HepG2 (cell line): ENCODE data around the gene SATB2. TPM values are rescaled to one million over a fixed set of nuclear protein-coding genes. Genes with fewer than 3 reads are reported as not detected.

ENCODE experiments used
- ATAC-seq: fragments of 200-7000 bp; cut with Tn5 transposase; 3 replicates; pipeline ENCODE4 v1.9.1; 2020; ENCODE audit warnings: mild to moderate bottlenecking, moderate library complexity
- BruUV-seq: library from RNA; stranded (reverse); fragments of 400-500 nt; replicated peaks from 2 replicates; lab custom pipeline; 2021; lab: Mats Ljungman, UMichigan
- CTCF ChIA-PET: fragments of 300-600 bp; formaldehyde crosslinking; extraction: SDS; loops from one replicate; lab custom pipeline; 2021; ENCODE audit warnings: low total read pairs, inconsistent platforms, low intra/inter-chr PET ratio; lab: Yijun Ruan, JAX
- POLR2A ChIA-PET: fragments of 350-600 bp; sonication (Branson Sonifier 250); formaldehyde crosslinking; loops from one replicate; lab custom pipeline; 2020; ENCODE audit warnings: antibody characterized with exemption, inconsistent platforms; lab: Yijun Ruan, JAX
- DNase-seq: peaks from one replicate; pipeline ENCODE4 v3.0.0-alpha.2; 2015; ENCODE audit warnings: low spot score
- FAIRE-seq: peaks from 3 replicates; lab custom pipeline; 2011; peaks lifted over from hg19 to GRCh38; lab: Jason Lieb, UNC
- H2AFZ ChIP-seq: one replicate; pipeline ENCODE4 v1.6.1; 2011; ENCODE audit warnings: low read length, inconsistent platforms
- H3K27ac ChIP-seq: fragments of 300-600 bp; 3 replicates; pipeline ENCODE4 v1.8.0; 2011; ENCODE audit warnings: mixed run types, mild to moderate bottlenecking, mixed read lengths, low read length, inconsistent platforms; ENCODE audit not compliant: insufficient read depth; ENCODE audit errors: extremely low read length
- H3K27me3 ChIP-seq, 2 experiments: fragments of 200-600 bp in 1 of 2; 2 replicates in 1 of 2; 3 replicates in 1 of 2; pipeline versions ENCODE4 v1.6.0 to v1.8.0; 2011; ENCODE audit warnings: low read length in 2 of 2, mild to moderate bottlenecking in 2 of 2, moderate library complexity in 2 of 2, inconsistent platforms in 1 of 2; ENCODE audit not compliant: insufficient read depth in 2 of 2, control insufficient read depth in 1 of 2
- H3K36me3 ChIP-seq, 2 experiments: fragments of 200-600 bp in 1 of 2; replicated peaks in 1 of 2; 2 replicates in 1 of 2; 3 replicates in 1 of 2; pipeline versions ENCODE4 v1.5.1 to v1.8.0; 2011; ENCODE audit warnings: low read length in 2 of 2, inconsistent platforms in 1 of 2; ENCODE audit not compliant: insufficient read depth in 2 of 2, control insufficient read depth in 1 of 2
- H3K4me1 ChIP-seq: 2 replicates; pipeline ENCODE4 v1.5.1; 2012; ENCODE audit warnings: low read length, inconsistent platforms; ENCODE audit not compliant: insufficient read depth
- H3K4me2 ChIP-seq: 2 replicates; pipeline ENCODE4 v1.6.0; 2011; ENCODE audit warnings: low read depth, low read length, inconsistent platforms
- H3K4me3 ChIP-seq, 3 experiments: fragments of 200-600 bp in 1 of 3; sonication (generic), shearing (Covaris generic) in 1 of 3; replicated peaks in 1 of 3; 2 replicates each; pipeline ENCODE4 v1.5.1; 2011 to 2016; ENCODE audit warnings: low read length in 3 of 3, inconsistent platforms in 2 of 3, low read depth in 2 of 3, mild to moderate bottlenecking in 2 of 3, control low read depth in 1 of 3, mixed read lengths in 1 of 3; ENCODE audit not compliant: insufficient read depth in 1 of 3
- H3K79me2 ChIP-seq: one replicate; pipeline ENCODE4 v1.6.1; 2011; ENCODE audit warnings: low read length, inconsistent platforms; ENCODE audit not compliant: insufficient read depth
- H3K9ac ChIP-seq: 2 replicates; pipeline ENCODE4 v1.6.0; 2011; ENCODE audit warnings: mild to moderate bottlenecking, low read depth, low read length, inconsistent platforms; ENCODE audit not compliant: insufficient read depth
- H3K9me3 ChIP-seq: 2 replicates; pipeline ENCODE4 v1.5.1; 2012; ENCODE audit warnings: mild to moderate bottlenecking, low read length
- H4K20me1 ChIP-seq: 2 replicates; pipeline ENCODE4 v1.6.0; 2011; ENCODE audit warnings: inconsistent platforms, mild to moderate bottlenecking, low read length, moderate library complexity; ENCODE audit not compliant: insufficient read depth
- ASH2L ChIP-seq: fragments of 300-600, 200-600 bp; sonication (generic); IDR thresholded peaks from 2 replicates; pipeline ENCODE4 v1.7.0; 2017; ENCODE audit warnings: low read depth, mild to moderate bottlenecking, moderate library complexity, mixed read lengths, low read length; ENCODE audit not compliant: insufficient read length
- FOXO1 ChIP-seq: sonication (generic); formaldehyde crosslinking; IDR thresholded peaks from 2 replicates; pipeline ENCODE4 v1.4.0; 2020; ENCODE audit warnings: missing genetic modification reagents
- PTBP1 ChIP-seq: fragments of 200-400 bp; formaldehyde crosslinking; IDR thresholded peaks from 2 replicates; pipeline ENCODE4 v1.6.1; 2018; ENCODE audit warnings: low read length, low read depth; ENCODE audit not compliant: poor library complexity, severe bottlenecking
- RFX3 ChIP-seq: IDR thresholded peaks from 2 replicates; pipeline ENCODE4 v1.6.1; 2016; ENCODE audit warnings: missing biosample characterization, missing genetic modification reagents
- ZMYM3 ChIP-seq: sonication (generic); formaldehyde crosslinking; IDR thresholded peaks from 2 replicates; pipeline ENCODE4 v1.5.1; 2020; ENCODE audit warnings: mild to moderate bottlenecking, missing genetic modification reagents
- ZMYM4 ChIP-seq: sonication (generic); formaldehyde crosslinking; IDR thresholded peaks from 2 replicates; pipeline ENCODE4 v1.8.1; 2023; ENCODE audit warnings: mild to moderate bottlenecking, missing genetic modification reagents
- ZNF572 ChIP-seq: sonication (generic); formaldehyde crosslinking; IDR thresholded peaks from 2 replicates; pipeline ENCODE4 v1.5.1; 2020; ENCODE audit warnings: mild to moderate bottlenecking, missing genetic modification reagents
- ZNF672 ChIP-seq: sonication (generic); formaldehyde crosslinking; IDR thresholded peaks from 2 replicates; pipeline ENCODE4 v1.8.1; 2022; ENCODE audit warnings: missing genetic modification reagents
- ZNF678 ChIP-seq: sonication (generic); formaldehyde crosslinking; IDR thresholded peaks from 2 replicates; pipeline ENCODE4 v1.4.0; 2020; ENCODE audit warnings: mild to moderate bottlenecking, missing genetic modification reagents
- ZNF788 ChIP-seq: sonication (generic); formaldehyde crosslinking; IDR thresholded peaks from 2 replicates; pipeline ENCODE4 v1.5.0; 2020; ENCODE audit warnings: mild to moderate bottlenecking, missing genetic modification reagents, borderline replicate concordance
- ZSCAN25 ChIP-seq: sonication (generic); formaldehyde crosslinking; IDR thresholded peaks from 2 replicates; pipeline ENCODE4 v1.8.0; 2022; ENCODE audit warnings: mild to moderate bottlenecking, missing genetic modification reagents
- WGBS: methylation state at CpG from one replicate; pipeline ENCODE4 v1.1.6; 2017; ENCODE audit warnings: low lambda C conversion rate; 5-methylcytosine and 5-hydroxymethylcytosine counted together
- in situ Hi-C: cut with HindIII; loops from 2 replicates; pipeline ENCODE4 v1.10.0; 2017; ENCODE audit warnings: low pct_unique_long_range_greater_than_20kb; ENCODE audit not compliant: extremely low pct_ligation_motif_present
- intact Hi-C: fragments of 100-400 bp; cut with micrococcal nuclease; formaldehyde crosslinking; loops from one replicate; pipeline ENCODE4 v1.10.0; 2022; ENCODE audit not compliant: unreplicated experiment
- polyA plus RNA-seq, 8 experiments: library from polyadenylated mRNA; depleted of rRNA in 3 of 8; stranded (reverse) in 7 of 8; unstranded in 1 of 8; fragments of >200 nt; fragmentation: Illumina TruSeq in 4 of 8; extraction: Trizol in 4 of 8; gene quantifications; 2 replicates each; pipeline versions ENCODE4 v1.2.1 to v1.2.3, GENCODE V29; 2011 to 2016; ENCODE audit warnings: low read depth in 4 of 8, missing spikeins in 1 of 8, mixed read lengths in 1 of 8; ENCODE audit not compliant: insufficient read depth in 1 of 8
- total RNA-seq, 5 experiments: library from RNA; depleted of rRNA; stranded (reverse); fragments of >200 nt; fragmentation: Illumina TruSeq; extraction: Trizol; gene quantifications; 2 replicates each; pipeline ENCODE4 v1.2.3, GENCODE V29; 2016; ENCODE audit warnings: low read depth in 1 of 5
- TF ChIP-seq, protein P1 (sequence below): sonication (generic); formaldehyde crosslinking; IDR thresholded peaks from 2 replicates; pipeline ENCODE4 v1.8.0; 2022; ENCODE audit warnings: missing genetic modification reagents, mild to moderate bottlenecking, moderate library complexity, borderline replicate concordance
- TF ChIP-seq, protein P2 (sequence below): sonication (generic); formaldehyde crosslinking; IDR thresholded peaks from 2 replicates; pipeline ENCODE4 v1.4.0; 2020; ENCODE audit warnings: missing genetic modification reagents, borderline replicate concordance

SATB2 gene
- total and polyA plus RNA-seq, 2 of the 13 experiments (the other 11 are each of a cell fraction or from before 2014, with no cell fraction given), result 2.5 to 5.5 TPM

DNA sequence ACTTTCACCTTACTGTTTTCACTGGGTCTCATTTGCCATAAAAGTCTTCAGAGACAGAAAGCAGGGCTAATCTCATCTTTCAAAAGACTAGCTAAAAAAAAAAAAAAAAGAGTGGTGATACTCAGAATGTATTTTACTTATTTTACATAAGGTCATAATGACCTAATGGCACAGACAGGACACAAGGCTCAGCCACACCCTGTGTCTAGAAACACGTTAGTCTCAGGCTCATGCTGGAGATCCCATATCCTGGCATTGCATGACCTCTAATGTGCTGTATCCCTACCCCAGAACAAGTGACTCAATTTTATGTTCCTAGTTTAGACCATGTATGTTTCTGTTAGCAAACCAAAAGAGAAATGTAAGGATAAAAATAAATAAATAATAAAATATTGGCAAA lies 115.4 kb downstream of the SATB2 start:
- BruUV-seq, result no TSS peak
- 48% methylated on average over 1 of the region's 1 CpG for WGBS
- Histone ChIP-seq H3K27ac (no peak overlapping the region), H3K36me3 (no peaks in the 10 kb centered on the region), H3K4me3 (no peak overlapping the region), H3K27me3 (no peaks in the 10 kb centered on the region), H3K9me3 (no peaks in the 10 kb centered on the region), H3K9ac (no peak overlapping the region), H2AFZ (no peak overlapping the region), H4K20me1 (no peaks in the 10 kb centered on the region), H3K4me1 (no peaks in the 10 kb centered on the region), H3K4me2 (no peak overlapping the region), H3K79me2 (no peaks in the 10 kb centered on the region)
- intact Hi-C loops, result no loop called here
- POLR2A ChIA-PET, result no interaction called here
- DNase-seq, result no peak
- FAIRE-seq, result no peak
- TF ChIP-seq ZNF672 (CRISPR knock-in tag), result no peak
- no peak for TF ChIP-seq PTBP1
- no peak for TF ChIP-seq RFX3 (CRISPR knock-in tag)
- CTCF ChIA-PET, result no interaction called here
- ATAC-seq, result no peak
- in situ Hi-C loops, result no loop called here

DNA sequence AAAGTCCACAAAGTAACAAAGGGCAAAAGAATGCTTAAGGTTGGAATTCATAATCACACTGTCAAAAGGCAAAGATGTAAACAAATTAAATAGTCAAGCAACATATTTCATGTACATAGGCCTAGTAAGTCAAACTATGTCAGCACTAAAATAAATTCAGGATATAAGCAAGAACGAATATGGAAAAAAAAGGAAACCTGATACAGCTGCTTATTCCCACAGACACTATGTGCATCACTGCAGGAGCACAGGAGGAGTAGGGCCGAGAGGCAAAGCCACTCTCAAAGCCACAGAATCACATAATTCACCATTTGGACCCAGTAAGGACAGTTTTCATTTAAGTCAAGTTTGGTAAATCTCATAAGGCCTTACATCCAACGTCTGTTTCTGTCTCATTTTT lies 116.6 kb downstream of the SATB2 start:
- CTCF ChIA-PET, result no interaction called here
- intact Hi-C loops (no loop called here), in situ Hi-C loops (no loop called here)
- no peaks in the 10 kb centered on the region for H3K4me1 ChIP-seq
- H3K27ac ChIP-seq, result no peak overlapping the region
- H3K9me3 ChIP-seq, result no peaks in the 10 kb centered on the region
- H4K20me1 ChIP-seq, result no peaks in the 10 kb centered on the region
- H3K27me3 ChIP-seq, result no peaks in the 10 kb centered on the region
- POLR2A ChIA-PET, result no interaction called here
- no peaks in the 10 kb centered on the region for H3K79me2 ChIP-seq
- 32% methylated on average over 3 of the region's 3 CpGs for WGBS
- TF ChIP-seq FOXO1 (no peak), ZMYM3 (no peak), ZNF678 (CRISPR knock-in tag) (no peak), ZSCAN25 (CRISPR knock-in tag) (no peak), ZNF572 (CRISPR knock-in tag) (no peak), ASH2L (no peak), ZNF788 (CRISPR knock-in tag) (no peak), ZMYM4 (CRISPR knock-in tag) (no peak)
- TF ChIP-seq, protein P1, sequence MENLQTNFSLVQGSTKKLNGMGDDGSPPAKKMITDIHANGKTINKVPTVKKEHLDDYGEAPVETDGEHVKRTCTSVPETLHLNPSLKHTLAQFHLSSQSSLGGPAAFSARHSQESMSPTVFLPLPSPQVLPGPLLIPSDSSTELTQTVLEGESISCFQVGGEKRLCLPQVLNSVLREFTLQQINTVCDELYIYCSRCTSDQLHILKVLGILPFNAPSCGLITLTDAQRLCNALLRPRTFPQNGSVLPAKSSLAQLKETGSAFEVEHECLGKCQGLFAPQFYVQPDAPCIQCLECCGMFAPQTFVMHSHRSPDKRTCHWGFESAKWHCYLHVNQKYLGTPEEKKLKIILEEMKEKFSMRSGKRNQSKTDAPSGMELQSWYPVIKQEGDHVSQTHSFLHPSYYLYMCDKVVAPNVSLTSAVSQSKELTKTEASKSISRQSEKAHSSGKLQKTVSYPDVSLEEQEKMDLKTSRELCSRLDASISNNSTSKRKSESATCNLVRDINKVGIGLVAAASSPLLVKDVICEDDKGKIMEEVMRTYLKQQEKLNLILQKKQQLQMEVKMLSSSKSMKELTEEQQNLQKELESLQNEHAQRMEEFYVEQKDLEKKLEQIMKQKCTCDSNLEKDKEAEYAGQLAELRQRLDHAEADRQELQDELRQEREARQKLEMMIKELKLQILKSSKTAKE (CRISPR knock-in tag), result no peak
- TF ChIP-seq, protein P2, sequence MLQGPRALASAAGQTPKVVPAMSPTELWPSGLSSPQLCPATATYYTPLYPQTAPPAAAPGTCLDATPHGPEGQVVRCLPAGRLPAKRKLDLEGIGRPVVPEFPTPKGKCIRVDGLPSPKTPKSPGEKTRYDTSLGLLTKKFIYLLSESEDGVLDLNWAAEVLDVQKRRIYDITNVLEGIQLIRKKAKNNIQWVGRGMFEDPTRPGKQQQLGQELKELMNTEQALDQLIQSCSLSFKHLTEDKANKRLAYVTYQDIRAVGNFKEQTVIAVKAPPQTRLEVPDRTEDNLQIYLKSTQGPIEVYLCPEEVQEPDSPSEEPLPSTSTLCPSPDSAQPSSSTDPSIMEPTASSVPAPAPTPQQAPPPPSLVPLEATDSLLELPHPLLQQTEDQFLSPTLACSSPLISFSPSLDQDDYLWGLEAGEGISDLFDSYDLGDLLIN, result no peak
- FAIRE-seq (no peak), DNase-seq (no peak), ATAC-seq (no peak)
- no TSS peak for BruUV-seq
- no peak overlapping the region for H3K9ac ChIP-seq
- no peaks in the 10 kb centered on the region for H3K36me3 ChIP-seq
- no peak overlapping the region for H3K4me3 ChIP-seq
- no peak overlapping the region for H3K4me2 ChIP-seq
- H2AFZ ChIP-seq, result no peak overlapping the region
